SW 1271 (cell line): Measurements from ENCODE around the gene TMEM52B.

Experiments used
- DNase-seq, 2 experiments: peaks; one replicate each; lab custom pipeline; 2025; lab: John Stamatoyannopoulos, UW

Gene TMEM52B

DNA sequence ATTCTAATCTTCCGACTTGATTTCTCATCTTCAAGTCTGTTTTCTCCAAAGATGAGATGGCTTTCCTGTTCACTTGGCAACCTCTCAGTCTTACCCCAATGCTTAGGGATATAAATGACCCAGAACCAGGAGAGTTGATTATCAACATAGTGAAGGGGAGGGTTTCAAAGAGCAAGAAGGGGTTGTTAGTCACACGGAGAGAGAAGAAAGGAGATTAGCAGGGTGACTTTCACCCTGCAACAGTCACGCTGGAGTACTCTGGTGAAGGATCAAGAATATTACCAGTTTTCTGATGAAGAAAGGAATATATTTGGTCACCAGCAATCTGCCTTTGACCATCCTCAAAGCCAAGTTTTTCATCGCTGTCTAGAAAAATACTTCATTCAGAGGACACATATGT is at the start of gene TMEM52B:
TMEM52B (plus strand) TSS at position 212 of the 400 bp plus-strand sequence. CDS start 543 bp downstream, outside the sequence.
- DNase-seq = no peak

DNA sequence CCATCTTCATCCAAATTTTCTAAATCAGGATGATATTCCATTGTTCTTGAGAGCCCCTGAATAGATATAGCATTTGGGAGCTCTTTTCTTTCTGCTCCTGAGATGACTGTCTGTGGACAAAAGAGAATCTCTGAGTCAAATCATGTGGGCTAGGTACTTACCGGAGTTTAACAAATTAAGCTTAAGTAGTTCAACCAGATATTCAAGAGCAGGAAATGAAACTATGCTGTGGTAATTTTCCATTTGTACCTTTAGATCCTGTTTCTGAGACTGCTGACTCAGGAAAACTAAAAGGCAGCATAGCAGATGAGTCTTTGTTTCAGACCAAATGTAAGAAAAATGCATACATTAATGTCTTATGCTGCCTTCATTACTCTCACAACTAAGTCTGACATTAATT is 48.8 kb upstream of the TMEM52B start, which contains the start of gene CLEC7A:
CLEC7A (minus strand) TSS at position 158 of the 400 bp plus-strand sequence; CDS start at position 41, 117 bp downstream.
- DNase-seq = no peak

DNA sequence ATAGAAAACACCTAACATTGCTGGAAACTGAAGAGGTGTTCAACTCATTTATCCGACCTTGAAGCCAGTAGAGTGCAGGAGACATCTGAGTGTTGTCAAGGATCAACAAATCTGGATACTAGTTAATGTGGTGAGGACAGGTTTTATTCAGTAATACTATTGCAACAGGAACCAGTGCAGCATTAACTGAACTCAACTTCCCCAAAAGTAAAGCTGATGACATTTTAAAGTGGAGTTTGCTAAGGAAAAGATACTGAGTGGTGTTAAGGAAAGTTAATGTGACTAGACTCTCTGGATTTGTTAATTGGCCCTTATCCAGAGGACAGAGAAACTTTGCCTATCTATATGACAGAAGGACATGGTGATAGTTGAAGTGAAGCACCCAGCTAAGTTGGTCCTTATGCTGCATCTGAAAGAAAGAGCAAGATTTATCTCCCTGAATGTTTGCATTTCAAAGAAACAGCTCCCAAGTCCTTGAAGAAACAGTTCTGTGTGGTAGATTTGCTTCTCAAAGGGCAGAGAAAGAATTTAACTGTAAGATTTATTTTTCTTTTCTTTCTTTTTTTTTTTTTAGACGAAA is 47.6 kb upstream of the TMEM52B start:
- DNase-seq = no peak

DNA sequence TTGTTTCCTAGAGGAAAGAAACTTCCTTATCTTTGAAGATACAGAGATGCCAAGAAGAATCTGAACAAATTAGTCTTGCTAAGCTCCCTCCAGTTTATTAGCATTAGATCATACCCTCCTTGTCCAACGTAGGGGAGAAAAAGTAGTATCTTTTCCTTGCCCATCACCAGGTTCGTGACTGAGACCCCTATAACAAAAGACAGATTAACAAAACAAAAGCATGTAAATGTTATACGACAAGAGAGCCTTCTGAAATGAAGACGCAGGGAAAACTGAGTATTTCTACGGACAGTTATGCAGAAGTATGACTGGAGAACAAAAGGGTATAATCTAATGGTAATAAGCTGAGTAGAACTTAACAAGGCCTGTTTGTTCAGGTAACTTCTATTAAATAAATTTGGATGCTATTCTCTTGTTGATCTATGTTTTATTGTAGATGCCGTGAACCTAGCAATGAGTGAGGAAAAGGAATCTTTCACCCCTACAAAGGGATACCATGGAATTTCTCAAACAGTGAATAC is 45.9 kb upstream of the TMEM52B start:
- DNase-seq = no peak

DNA sequence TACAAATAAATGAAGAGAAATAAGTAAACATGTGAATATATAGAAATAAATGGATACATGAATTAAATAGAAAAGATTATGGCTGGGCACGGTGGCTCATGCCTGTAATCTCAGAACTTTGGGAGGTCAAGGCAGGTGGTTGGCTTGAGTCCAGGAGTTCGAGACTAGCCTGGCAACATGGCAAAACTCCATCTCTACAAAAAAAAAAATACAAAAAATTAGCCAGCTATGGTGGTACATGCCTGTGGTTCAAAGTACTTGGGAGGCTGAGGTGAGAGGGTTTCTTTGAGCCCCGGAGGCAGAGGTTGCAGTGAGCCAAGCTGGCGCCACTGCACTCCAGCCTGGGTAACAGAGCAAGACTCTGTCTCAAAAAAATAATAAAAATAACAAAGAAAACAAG is 43.7 kb upstream of the TMEM52B start:
- DNase-seq = no peak

DNA sequence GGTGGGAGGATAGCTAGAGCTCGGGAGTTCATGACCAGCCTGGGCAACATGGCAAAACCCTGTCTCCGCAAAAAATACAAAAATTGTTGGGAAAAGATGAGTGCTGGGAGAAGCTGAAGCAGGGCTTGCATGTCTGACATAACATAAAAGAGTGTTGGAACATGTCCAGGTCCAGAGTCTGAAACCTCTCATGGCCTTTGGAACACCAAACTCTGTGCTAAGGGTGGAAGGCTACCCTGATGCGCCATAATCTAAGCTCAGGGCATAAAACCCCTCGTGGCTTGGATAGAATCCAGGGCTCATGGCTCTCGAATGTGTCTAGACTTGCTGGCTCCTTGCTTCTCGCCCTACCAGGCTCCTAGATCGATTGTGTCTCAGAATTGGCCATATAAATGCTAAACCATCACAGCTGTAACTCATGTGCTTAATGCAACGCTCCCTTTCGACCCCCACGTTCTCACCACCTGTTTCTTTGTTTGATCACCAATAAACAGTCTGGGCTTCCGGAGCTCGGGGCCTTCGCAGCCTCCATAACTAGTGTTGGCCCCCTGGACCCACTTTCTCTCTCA is 42.1 kb upstream of the TMEM52B start:
- DNase-seq = no peak

DNA sequence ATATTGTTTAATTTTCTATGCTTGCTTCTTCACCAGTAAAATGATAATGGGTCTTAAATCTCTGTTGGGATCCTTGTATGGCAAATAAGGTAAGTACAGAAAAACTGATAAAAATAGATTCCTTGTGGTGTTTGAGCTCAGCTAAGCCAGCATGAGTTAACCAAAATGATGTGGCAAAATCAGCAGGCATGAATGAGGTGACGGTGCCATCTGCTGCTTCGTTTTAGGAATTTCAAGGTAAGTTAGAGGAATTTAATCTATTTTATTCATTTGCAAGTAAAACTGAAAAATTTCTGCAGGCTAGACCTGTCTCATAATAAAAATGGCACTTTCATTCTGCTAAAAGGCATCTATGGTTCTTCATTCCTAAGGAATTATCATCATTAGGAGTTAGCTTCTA is 38.8 kb upstream of the TMEM52B start:
- DNase-seq = peak in 1 of 2 experiments; percentile 72

DNA sequence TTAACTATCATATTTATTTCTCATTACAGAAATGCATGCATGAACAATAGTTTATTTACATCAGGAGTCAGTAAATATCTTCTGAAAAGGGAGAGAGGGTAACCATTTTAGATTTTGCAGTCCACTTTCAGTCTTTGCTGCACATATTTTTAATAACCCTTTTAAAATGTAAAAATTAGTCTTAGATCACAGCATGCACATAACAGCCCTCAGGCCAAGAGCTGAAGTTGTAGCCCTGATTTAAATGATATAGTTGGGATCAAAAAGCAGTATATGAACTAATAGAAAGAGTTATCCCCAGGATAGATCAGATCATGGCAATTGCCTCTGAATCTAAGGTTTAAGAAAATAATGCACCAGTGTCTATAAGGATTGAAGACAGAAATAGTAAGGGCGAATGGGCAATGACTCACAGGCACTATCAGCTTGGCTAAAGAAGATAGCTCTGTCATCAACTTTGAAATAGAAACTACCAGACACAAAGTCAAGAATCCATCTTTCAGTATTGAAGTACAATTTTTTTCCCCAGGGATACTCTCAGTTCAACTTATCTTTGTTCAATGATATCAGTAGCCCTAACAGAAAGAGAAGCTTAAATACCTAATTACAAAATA is 35.7 kb upstream of the TMEM52B start:
- no peak for DNase-seq

DNA sequence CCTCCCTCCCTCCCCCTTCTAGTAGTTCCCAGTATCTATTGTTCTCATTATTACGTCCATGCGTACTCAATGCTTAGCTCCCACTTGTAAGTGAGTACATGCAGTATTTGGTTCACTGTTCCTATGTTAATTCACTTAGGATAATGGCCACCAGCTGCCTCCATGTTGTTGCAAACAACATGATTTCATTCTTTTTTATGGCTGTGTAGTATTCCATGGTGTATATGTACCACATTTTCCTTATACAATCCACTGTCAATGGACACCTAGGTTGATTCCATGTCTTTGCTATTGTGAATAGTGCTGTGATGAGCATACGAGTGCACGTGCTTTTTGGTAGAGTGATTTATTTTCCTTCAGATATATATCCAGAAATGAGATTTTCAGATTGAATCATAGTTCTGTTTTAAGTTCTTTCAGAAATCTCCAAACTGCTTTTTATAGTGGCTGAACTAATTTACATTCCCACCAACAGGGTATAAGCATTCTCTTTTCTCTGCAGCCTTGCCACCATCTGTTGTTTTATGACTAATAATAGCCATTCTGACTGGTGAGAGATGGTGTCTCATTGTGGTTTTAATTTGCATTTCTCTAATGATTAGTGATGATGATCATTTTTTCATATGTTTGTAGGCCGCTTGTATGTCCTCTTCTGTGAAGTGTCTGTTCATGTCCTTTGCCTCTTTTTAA is 31.0 kb upstream of the TMEM52B start:
- DNase-seq = no peak

DNA sequence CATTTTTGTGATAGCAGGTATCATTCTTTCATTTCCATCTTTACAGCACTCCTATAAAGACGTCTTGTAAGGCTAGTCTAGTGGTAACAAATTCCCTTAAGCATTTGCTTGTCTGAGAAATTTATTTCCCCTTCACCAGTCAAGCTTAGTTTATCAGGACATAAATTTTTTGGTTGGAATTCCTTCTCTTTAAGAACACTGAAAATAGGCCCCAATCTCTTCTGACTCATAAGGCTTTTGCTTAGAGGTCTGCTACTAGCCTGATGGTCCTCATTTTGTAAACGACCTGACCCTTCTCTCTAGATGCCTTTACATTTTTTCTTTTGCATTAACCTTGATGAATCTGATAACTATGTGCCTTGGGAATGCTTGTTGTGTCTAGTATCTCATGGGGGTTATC is 27.2 kb upstream of the TMEM52B start:
- no peak for DNase-seq

DNA sequence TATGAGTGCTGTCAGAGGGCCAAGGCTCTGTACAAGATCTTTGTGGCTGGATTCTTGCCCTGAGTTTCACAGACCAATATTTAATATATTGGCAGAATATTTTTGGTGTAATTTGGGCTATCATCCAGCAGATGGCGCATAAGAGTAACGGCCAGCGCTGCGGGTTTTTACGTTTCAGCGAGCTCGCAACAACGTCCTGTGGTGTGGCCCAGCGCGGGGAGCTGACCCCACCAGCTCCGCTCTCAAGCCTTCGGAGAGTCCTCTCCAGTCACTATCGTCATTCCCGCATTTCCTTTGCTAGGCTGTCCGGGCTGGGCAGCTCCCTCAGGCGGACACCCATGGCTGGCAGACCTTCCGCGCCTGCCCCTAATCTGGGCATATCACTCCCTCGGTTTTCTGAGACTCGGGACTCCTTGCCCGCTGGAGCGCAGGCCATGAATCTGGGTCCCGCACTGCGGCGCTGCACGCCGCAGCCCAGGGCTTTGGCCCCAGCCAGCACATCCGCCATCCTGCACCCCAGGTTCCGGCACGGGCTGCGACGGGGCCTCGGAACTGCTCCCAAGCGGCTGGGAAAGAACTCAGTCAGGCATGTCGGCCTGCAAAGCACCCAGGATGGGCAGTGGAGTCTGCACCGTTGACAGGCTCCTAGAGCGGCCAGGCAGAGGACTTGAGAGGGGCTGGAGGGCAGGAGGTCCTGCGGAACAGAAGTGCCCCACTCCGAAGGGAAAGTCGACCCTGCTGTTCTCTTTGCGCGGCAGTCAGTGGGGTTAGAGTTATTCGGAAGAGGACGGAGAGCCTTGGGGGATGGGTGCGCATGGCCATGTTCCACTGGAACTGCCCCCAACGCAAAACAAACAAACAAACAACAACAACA is 25.3 kb upstream of the TMEM52B start:
- peak in 1 of 2 experiments; percentile 68 for DNase-seq

DNA sequence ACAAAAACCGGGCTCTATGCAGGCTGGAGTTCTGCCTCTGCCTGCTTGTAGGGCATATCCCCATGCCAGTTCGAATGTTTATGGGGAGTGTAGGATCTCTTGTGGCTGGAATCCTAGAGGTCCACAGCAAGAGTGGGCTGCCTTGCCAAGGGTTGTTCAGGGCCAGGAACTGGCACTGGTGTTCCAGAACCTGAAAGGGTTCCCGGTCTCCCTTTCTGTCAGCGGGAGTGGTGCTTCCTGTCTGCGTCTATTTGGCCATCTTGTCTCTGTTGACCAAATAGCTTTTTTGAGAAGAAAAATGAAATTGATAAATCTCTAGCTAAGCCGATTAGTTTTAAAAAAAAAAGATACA is 24.7 kb upstream of the TMEM52B start:
- DNase-seq = no peak

DNA sequence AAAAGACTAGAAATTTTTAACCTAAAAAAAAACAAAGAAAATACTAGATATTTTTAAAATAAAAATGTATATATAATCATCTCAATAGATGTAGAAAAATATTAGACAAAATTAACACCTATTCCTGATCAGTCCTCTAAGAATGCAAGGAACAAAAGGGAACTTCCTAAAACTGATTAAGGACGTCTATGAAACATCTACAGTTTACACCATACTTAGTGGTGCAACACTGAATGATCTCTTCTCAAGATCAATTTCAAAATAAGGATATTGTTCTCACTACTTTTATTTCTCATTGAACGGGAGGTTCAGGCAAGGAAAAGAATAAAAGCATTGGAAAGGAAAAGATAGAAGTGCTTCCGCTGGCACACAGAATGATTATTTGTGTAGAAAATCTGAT is 22.9 kb upstream of the TMEM52B start:
- DNase-seq = no peak

DNA sequence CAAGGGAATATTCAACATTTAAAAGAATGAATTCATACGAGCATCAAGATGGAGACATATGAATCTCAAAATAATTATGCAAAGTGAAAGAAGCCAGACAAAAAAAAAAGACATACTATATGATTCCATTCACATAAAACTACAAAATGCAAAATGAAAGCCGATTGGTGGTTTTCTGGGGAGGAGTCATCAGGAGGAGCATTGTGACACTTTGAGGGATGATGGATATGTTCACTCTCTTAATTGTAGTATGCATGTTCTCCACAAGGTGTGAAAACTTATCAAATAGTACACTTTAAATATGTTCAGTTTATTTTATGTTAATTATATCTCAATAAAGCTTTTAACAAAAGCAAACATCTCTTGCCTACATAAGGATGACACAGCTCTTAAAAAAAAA is 20.4 kb upstream of the TMEM52B start:
- no peak for DNase-seq

DNA sequence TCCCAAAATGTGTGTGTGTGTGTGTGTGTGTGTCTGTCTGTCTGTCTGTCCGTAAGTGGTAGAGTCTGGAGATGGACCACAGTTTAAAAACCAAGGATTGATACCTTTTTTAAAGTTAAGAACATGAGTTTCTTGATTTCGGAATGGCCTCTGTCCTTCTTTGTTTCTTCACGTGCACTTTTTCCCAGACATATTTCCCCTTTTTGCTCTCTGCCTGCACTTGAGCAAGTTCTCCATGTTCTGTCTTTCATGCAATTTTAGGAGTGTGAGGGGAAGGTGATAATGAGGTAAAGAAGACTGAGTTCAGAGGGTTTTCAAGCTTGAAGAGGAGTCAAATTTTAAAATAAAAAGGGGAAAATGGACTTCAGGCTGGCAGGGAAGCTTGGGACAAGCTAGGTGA is 19.6 kb upstream of the TMEM52B start:
- DNase-seq = no peak

DNA sequence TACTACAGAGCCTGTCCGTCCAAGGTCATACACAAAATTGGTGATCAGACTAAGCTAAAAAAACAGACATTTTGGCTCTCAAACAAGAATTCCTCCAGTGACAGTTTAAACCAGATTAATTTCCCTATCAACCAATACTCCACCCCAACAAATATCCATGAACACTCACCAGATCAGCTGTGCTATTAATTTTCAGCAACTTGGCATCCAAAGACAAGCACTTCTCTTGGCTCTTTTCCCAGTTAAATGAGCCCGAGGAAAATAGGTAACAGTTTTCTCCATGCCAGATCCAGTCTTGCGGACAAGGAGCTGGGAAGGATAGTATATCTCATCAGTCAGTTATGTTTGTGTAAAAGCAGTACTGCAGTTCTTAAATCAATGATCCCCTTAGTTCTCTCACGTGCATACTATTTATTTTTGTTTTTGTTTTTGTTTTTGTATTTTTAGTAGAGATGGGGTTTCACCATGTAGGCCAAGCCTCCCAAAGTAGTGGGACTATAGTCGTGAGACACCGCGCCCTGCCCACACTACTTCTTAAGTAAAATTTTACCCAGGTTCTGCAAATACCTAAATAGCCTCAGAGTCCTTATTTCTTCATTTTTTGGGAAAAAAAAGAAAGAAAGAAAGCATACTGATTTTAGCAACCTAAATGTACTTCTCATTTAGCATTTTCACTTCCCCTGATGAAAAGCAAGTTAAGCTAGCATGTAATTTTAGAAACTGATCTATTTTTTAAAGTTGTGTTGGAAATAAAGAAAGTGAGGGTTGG is 18.0 kb upstream of the TMEM52B start:
- DNase-seq = no peak

DNA sequence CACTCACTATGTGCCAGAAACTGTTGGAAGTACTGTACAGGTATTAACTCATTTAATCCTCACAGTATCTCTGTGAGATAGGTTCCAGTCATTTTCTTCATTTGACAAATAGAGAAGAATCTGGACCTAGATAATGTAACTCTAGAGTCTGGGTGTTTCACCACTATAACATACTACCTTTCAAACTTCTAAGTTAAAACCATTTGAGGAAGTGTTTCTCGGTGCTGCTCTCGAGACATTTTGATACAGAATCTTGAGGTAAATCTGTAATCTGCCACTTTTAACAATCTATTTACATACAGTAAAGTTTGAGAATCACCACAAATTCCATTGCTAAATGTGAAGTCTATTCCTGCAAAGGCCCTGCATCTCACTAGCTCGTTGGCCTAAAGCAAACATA is 15.7 kb upstream of the TMEM52B start:
- no peak for DNase-seq

DNA sequence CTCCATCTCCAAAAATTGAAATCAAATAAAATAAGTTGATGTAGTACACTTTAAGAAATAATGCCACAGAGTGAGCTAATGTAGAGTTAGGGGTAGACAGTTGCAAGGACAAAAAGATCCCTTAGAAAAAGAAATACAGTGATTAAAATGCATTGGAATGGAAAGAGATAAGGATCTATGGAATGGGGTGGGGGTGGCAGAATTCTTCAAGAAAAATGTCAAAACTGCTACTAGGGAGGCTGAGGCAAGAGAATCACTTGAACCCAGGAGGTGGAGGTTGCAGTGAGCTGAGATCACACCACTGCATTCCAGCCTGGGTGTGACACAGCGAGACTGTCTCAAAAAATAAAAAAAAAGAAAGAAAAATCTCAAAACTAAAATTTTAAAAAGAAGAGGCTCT is 13.4 kb upstream of the TMEM52B start:
- DNase-seq = no peak

DNA sequence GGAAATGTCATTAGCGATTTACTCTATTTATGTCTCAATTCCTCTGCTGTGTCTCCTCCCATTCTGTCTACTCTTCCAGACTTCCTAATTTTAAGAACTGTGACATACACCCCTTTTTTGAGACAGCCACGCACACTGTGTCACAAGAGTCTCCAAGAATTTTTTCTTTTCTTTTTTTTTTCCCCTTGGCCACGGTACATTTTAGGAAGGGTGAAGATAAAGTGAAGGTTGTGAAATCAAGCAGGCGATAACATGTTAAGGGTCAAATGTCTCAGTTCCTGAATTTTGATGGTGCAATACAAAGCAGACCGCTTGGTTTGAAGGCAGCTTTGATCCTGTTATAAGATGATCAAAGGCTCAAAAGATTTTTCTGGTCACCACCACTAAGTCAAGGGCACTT is 11.2 kb upstream of the TMEM52B start:
- no peak for DNase-seq

DNA sequence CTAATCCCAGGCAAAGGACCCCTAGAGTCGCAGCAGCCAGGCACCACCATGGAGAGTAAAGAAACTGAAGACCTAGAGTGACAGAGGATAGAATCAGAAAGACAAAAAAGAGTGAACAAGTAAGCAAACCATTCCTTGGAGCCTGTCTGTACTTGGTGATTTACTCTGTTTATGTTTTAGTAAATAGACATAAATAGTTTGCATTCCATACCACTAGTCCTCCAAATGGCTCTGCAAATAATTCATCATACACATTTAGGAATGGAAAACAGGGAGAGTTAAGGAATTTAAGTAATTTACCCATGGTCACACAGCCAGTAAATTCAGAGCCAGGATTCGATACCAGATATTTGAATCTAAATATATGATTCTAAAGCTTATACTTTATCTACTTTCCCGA is 9.7 kb upstream of the TMEM52B start:
- no peak for DNase-seq

DNA sequence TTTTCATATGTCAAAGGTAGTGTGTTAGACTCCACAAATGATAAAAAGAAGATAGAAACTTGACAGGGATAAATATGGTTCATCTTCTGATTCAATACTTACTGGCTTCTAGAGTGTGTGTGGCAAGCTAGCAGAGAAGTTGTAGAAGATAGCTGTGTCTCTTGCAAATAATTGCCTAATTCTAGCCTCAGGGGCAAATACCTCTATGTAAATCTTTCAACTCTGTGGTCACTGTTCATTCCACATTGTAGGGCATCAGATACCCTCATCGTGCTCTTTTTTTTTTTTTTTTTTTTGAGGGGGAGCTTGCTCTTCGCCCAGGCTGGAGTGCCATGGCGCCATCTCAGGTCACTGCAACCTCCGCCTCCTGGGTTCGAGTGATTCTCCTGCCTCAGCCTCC is 8.6 kb upstream of the TMEM52B start:
- DNase-seq = no peak
